ENCODE results near the gene WASF2. TPM values are rescaled to one million over a fixed set of nuclear protein-coding genes. Genes with fewer than 3 reads are reported as not detected.
"Not testable (repeated sequence)": the region's sequence is repeated elsewhere in the genome, so short reads cannot be mapped to it uniquely, and the experiment has no call there.

The WASF2 gene
- total RNA-seq, 1 donor from 2014 or later = 141 TPM

GRCh38 chr1:27521861-27522431 lies 32.0 kb upstream of the WASF2 start:
- no peak for DNase-seq (ENCODE audit: low spot score)

GRCh38 chr1:27521336-27521831 lies 31.4 kb upstream of the WASF2 start:
- DNase-seq (ENCODE audit: low spot score) = no peak

GRCh38 chr1:27520651-27521050 lies 30.7 kb upstream of the WASF2 start:
- DNase-seq (ENCODE audit: low spot score) = no peak

DNA sequence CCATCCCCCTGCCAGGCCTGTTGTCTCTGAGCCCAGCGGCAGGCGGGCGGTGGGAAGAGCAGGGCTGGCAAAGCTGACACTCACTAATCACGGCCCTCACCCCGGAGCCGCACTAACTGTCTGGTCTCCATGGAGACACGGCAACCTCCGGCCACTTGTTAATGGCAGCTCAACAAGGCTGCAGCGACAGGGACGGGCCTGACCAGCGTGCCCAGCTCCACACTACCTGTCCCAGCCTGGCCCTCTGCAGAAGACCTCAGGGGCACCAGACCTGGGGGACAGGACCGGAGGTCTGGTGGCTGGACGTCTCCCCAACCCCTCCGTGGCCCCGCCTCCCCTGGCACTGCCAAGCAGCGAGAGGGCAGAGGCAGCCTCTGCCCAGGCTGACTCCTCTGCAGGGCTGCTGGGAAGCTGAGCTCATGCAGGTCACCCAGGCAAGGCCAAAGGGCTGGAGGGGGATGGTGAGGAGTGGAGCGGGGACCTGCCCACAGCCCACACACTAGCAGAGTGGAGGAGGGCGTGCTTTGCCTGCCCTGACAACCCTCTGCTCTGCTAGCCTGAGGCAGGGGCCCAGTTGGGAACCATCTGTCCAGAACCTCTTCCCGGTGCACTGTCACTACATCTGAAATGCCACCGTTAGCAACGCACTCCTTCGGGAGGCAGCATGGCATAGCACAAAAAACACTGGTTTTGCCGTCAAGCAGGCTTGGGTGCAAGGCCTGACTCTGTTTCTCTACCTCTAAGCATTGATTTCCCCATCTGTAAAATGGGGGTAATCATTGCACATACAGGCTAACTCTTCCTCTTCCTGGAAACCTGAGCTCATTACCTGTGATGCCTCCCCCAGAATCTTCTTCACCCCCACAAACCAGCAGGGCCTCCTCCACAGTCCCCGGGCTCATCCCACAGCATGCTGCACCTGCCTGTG lies 29.6 kb upstream of the WASF2 start:
- DNase-seq (ENCODE audit: low spot score) = no peak

GRCh38 chr1:27518808-27519207 lies 28.8 kb upstream of the WASF2 start:
- no peak for DNase-seq (ENCODE audit: low spot score)

DNA sequence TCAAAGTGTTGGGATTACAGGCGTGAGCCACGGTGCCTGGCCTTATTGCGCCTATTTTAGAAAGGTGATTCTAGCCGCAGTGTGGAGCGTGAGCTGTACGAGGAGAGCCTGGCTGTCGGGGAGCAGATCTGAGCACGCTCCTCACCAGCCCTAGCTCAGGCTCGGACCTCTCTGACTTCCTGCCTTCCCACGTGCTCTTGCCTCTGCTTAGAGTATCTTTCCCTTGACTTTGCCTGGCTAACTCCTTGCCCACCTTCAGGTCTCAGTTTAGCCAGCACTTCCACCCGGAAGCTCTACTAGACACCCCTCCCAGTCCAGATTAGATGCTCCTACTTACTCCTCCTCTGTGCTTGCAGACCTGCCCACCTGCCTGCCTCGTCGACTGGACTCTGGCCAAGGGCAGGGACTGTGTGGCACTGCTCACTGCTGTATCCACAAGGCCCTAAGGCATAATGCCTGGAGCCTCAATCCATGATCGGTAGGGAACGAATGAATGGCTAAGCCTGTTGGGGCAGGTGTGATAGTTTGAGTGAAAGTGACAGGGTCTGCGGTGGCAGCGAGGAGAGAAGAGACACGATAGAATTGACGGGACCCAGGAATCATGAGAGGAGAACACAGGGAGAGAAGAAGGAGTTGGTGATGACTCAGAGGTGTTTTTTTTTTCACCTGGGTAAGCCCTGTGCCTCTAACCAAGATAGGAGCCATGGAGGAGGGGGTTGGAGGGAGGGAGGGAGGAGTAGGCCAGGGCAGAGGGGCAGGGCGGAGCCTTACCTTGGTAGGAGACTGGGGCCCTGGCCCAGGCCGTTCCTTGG lies 28.1 kb upstream of the WASF2 start:
- no peak for DNase-seq (ENCODE audit: low spot score)

DNA sequence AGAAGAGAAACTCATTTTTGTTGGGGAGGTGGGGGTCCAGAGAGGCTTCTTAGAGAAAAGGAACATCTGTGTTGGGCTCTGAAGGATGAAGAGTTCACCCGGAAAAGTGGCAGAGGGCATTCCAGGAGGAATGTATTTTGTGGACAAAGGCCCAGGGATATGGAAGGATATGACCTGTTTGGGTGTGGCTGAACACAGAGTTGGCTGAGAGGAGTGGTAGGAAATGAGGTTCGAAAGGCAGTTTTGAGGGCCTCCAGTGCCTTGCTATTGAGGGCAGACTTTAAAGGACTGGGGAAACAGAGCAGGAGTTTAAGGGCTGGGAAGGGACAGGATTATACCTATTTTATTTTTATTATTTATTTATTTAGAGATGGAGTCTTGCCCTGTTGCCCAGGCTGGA lies 27.3 kb upstream of the WASF2 start:
- no peak for DNase-seq (ENCODE audit: low spot score)

- DNase-seq (ENCODE audit: low spot score) = no peak
Measured at GRCh38 chr1:27515626-27516025, 25.7 kb upstream of the WASF2 start.

GRCh38 chr1:27513958-27514357 lies 24.0 kb upstream of the WASF2 start:
- DNase-seq (ENCODE audit: low spot score) = no peak

DNA sequence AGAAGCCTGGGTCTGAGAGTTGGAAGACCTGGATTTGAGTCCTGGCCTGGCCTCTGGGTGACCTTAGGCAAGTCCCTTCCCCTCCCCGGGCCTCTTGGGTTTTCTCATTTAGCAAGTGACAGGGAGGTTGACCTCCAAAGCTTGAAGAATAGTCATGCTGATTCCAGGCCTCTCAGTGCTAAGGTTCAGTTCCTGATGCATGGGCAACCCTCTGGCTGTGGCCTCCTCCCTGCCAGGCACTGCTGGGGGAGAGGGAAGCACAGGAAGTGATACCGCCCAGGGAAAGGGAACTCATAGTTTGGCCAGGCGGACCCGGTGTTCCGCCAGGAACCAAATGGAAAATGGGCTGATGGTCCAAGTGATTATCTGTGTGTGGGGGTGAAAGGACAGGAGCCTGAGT lies 23.6 kb upstream of the WASF2 start:
- no peak for DNase-seq (ENCODE audit: low spot score)

DNA sequence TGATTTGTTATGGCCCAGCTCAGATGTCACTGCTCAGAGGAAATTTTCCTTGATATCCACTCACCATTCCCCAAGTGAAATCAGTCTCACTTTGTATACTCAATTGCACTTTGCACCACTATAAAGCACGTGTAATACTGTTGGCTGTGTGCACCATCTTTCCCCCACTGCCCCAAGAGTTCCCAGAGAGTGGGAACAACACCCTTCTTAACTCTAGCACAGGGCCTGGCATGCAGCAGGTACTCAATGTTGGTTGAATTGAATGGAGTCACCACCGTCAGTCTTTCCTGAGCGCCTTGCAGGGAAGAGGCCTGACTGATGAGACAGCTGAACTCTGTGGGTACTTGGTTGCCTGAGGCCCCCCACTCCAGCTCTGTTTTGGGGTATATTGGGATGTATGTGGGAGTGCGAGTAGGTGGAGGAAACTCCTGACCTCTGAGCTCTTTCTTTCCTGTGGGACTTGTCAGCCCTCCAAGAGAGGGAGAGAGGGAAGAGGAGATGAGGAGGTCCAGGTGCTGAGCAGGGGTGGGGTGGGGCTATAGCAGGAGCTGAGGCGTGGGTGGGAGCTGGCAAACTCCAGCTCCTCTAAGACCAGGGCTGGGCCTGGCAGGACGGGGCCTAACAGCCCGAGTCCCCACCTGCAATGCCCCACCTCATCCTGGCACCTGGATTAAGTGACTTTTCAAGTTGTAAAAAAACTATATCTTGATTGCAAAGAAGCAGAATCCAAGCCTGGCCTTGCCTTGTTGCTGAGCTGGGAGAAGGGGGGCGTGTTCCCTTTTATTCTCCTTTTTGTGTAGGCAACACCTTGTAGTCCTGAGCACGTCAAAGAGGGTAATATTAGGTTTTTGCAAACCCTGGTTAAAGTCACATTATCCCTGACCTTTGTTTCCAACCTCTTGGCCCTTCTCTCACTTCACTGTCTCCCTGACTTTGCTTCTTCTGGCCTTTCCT lies 19.4 kb upstream of the WASF2 start:
- DNase-seq (ENCODE audit: low spot score) = no peak

- no peak for DNase-seq (ENCODE audit: low spot score)
Measured at GRCh38 chr1:27507960-27508665, 18.1 kb upstream of the WASF2 start.

DNA sequence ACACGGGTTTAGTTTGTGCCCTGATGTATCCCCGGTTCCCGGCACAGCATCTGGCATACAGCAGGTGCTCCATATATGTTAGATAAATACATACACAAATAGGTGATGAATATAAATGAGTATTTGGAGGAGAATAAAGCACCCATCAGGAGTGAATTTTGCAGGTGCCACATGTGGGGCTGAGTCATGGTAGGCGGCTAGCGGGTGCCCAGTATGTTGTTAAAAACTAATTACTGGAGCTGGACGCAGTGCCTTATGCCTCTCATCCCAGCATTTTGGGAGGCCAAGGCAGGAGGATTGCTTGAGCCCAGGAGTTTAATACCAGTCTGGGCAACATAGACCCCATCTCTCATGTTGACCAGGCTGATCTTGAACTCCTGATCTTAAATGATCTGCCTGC lies 16.7 kb upstream of the WASF2 start:
- DNase-seq (ENCODE audit: low spot score) = no peak

DNA sequence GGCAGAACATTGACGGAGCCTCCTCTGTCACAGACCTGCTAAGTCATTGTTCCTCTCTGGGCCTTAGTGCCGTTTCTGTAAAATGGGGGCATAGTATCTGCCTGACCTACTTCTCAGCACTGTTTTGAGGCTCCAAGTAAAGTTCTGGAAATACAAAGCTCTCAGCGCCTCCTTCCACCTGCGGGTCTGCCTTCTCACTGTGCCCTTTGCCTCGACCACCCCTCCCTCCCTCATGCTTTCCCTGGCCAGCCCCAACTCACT lies 15.4 kb upstream of the WASF2 start:
- no peak for DNase-seq (ENCODE audit: low spot score)

GRCh38 chr1:27504588-27505419 lies 14.8 kb upstream of the WASF2 start:
- DNase-seq (ENCODE audit: low spot score) = peak; percentile 72

GRCh38 chr1:27503844-27504587 lies 14.0 kb upstream of the WASF2 start:
- no peak for DNase-seq (ENCODE audit: low spot score)

- no peak for DNase-seq (ENCODE audit: low spot score)
Measured at GRCh38 chr1:27503033-27503432, 13.1 kb upstream of the WASF2 start.

- not testable (repeated sequence) for DNase-seq (ENCODE audit: low spot score)
Measured at GRCh38 chr1:27501159-27501558, 11.2 kb upstream of the WASF2 start.

GRCh38 chr1:27499142-27499541 lies 9.2 kb upstream of the WASF2 start:
- no peak for DNase-seq (ENCODE audit: low spot score)
